GM08714 (cell line): Measurements from ENCODE around the gene DNAJC18.

Experiments
- H3K4me3 ChIP-seq: fragments of 200-500 bp; sonication (Bioruptor generic); 2 replicates; pipeline ENCODE4 v1.5.1; 2014; ENCODE audit warnings: mild to moderate bottlenecking, low read length, inconsistent platforms
- ZNF274 ChIP-seq: IDR thresholded peaks from 2 replicates; pipeline ENCODE4 v1.6.1; 2012; ENCODE audit warnings: mild to moderate bottlenecking, low read depth, low read length

Gene DNAJC18

GRCh38 chr5:139408191-139408590 lies 31.1 kb downstream of the DNAJC18 start:
- no peak for TF ChIP-seq ZNF274
- no peak overlapping the region for H3K4me3 ChIP-seq

- TF ChIP-seq ZNF274: no peak
- H3K4me3 ChIP-seq: no peak overlapping the region
Measured at GRCh38 chr5:139407517-139407916, 31.8 kb downstream of the DNAJC18 start.

DNA sequence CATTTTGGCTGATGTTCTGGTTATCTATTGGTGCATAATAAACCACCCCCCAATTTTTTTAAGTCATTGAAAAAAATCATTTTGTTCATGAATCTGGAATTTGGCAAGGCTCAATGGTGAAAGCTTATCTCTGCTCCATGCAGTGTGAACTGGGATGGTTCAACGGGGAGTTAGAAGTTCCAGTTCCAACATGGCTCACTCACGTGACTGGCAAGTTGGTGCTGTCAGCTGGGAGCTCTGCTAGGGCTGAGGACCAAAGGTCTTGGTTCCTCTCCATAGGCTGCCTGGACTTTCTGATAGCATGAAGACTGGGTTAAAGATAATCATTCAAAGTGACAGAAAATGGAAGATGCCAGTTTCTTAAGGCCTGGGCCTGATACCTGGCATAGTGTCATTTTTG lies 32.4 kb downstream of the DNAJC18 start:
- no peak for TF ChIP-seq ZNF274
- H3K4me3 ChIP-seq: no peak overlapping the region

- H3K4me3 ChIP-seq: peak overlapping the region; percentile 24; the same call in 1 of the 2 replicates
- TF ChIP-seq ZNF274: no peak
Measured at GRCh38 chr5:139404484-139404840, 34.9 kb downstream of the DNAJC18 start.

DNA sequence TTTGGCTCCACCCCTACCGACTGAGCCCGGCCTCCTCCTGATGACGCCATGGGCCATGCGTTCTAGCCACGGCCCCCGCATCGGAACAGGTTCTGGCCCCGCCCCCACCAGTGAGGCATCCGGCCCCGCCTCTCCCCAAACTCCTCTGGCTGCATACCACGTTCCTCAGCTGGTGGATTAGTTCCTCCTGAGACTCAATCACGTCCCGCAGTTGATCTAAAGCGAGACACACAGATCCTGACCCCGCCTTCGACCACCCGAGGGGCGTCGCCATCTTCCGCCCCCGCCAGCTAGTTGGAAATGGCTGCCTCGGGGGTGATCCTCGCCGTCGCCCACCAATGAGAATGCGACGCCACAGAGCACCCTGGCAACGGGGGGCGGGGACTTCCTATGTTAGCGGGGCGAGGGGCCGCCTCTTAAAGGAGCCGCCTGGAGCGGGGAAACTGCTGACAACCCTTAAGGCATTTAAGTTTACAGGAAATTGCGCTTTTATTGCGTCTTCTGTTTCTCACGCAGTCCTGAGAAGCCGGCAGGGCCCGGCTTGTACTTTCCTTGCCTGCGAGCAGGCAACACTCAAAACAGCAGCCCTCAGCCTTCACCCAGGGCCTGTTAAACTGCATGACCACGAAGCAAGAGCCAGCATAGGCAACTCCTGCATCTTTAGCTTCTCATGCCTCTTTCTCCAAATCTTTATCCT lies 35.4 kb downstream of the DNAJC18 start, which contains the start of gene SPATA24:
Gene SPATA24, minus strand, starts transcription at position 303 of the 697 bp plus-strand sequence. Its CDS starts 29 bp downstream, at position 274.
- peak within 1 kb of the TSS; percentile 76 for H3K4me3 ChIP-seq

GRCh38 chr5:139403418-139403786 lies 35.9 kb downstream of the DNAJC18 start:
- peak overlapping the region; percentile 76 for H3K4me3 ChIP-seq
- no peak for TF ChIP-seq ZNF274

More for the DNA sequence above, 35.4 kb downstream of the DNAJC18 start, which contains the start of gene SPATA24:
- TF ChIP-seq ZNF274: no peak

- no peak overlapping the region for H3K4me3 ChIP-seq
- no peak for TF ChIP-seq ZNF274
Measured at GRCh38 chr5:139402561-139403158, 36.7 kb downstream of the DNAJC18 start.

- no peak overlapping the region for H3K4me3 ChIP-seq
- TF ChIP-seq ZNF274: no peak
Measured at GRCh38 chr5:139401546-139401945, 37.8 kb downstream of the DNAJC18 start.

DNA sequence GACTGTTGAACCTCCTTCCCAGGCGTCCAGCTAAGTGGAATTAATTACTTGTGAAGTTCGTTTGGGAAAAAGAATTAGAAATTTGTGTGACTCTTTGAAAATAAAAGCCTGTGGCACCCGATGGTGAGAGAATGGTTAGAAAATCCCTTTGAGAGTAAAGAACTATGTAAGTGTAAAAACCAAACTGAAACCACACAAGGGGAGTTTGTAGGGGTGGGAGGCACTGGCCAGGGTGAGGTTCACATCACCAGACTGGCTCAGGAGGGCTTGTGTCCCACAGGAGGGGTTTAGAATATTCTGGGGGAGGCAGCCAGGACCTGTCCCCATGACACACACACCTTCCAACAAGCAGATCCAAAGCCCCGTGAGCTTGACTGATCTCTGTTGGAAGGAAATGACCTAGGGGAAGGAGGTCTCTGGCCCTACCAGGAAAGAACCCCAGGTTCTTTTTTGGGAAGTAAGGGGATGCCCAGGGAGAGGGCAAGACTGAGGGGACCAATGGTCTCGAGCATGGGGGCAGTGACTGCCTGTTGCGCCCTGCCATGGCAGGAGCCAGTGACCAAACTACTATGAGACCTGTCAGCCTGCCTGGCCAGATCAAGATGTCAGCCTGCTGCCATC lies 39.7 kb downstream of the DNAJC18 start:
- TF ChIP-seq ZNF274: no peak
- H3K4me3 ChIP-seq: no peak overlapping the region; the same call in 1 of the 2 replicates

- TF ChIP-seq ZNF274: no peak
- H3K4me3 ChIP-seq: no peak overlapping the region
Measured at GRCh38 chr5:139397921-139398320, 41.4 kb downstream of the DNAJC18 start.

DNA sequence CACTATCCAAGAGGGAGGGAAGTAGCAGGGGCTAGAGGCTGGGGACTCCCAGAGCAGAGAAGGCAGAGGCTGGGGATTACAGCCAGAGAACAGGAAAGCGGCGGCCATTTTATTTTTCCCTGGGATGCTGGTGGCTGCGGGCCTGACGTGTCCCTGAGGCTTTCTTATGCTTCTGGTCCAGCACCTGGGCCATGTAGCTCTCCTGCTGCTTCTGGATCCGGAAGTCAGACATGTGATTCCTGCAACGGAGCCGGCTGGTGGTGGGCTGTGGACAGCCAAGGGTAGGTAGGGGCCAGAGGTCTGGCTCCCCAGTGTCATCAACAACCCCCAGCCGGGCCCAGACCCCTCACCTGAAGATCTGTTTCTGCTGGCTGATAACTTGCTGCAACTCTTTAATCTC lies 42.6 kb downstream of the DNAJC18 start:
- TF ChIP-seq ZNF274: no peak

DNA sequence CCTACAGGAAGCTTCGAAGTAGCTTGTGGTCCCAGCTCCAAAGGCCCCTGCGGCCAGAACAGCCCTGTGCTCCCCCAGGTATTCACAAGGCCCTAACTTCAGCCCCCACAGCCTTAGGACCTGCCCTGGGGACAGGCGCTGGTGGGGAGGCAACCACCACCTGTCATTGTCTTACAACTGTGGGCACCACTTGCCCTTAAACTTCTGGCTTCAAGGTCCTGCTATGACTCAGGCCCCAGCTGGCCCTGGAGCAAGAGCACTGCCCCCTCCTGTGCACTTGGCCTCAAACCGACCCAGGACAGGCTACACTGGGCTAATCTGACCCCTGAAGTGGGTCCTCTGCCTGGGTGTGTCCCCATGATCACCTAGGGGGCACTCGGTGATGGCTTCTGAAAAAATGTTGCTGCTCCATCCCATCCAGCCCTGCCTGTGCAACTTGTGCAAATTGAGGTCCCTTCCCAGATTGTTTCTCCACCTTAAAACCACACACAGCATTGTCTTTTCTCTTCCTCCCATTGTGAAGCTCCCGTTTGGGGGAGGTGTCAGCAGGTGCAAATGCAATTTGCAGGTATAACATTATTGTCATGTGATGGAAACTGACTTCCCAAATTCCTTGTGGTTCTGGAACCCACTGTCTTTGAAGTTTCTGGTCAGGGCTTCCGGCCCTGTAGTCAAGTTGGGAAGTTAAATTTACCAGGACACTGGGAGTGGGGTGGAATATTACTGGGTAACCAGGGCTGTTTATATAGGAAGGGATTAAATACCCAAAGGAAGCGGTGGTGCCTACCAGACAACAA lies 43.3 kb downstream of the DNAJC18 start:
- H3K4me3 ChIP-seq: no peak overlapping the region
- no peak for TF ChIP-seq ZNF274

More for the DNA sequence above, 42.6 kb downstream of the DNAJC18 start:
- H3K4me3 ChIP-seq: no peak overlapping the region

- TF ChIP-seq ZNF274: no peak
- H3K4me3 ChIP-seq: peak within 1 kb of the TSS; percentile 55; the same call in 1 of the 2 replicates
Measured at GRCh38 chr5:139394654-139395566, 44.4 kb downstream of the DNAJC18 start, which contains the start of gene PROB1. PROB1 (minus strand) TSS chr5:139395104; CDS start chr5:139395081, 23 bp downstream.
